Stimulated activated CD4-positive, alpha-beta T cell treated with anti-CD3 and anti-CD28 coated beads, Interleukin-1b, Interleukin-23, amount 100 ng/mL, for 48 hours (primary cell): ENCODE results near the gene RIPK3.

Experiments used
- DNase-seq: peaks from one replicate; pipeline ENCODE4 v3.0.0-alpha.2; 2020

The RIPK3 gene

DNA sequence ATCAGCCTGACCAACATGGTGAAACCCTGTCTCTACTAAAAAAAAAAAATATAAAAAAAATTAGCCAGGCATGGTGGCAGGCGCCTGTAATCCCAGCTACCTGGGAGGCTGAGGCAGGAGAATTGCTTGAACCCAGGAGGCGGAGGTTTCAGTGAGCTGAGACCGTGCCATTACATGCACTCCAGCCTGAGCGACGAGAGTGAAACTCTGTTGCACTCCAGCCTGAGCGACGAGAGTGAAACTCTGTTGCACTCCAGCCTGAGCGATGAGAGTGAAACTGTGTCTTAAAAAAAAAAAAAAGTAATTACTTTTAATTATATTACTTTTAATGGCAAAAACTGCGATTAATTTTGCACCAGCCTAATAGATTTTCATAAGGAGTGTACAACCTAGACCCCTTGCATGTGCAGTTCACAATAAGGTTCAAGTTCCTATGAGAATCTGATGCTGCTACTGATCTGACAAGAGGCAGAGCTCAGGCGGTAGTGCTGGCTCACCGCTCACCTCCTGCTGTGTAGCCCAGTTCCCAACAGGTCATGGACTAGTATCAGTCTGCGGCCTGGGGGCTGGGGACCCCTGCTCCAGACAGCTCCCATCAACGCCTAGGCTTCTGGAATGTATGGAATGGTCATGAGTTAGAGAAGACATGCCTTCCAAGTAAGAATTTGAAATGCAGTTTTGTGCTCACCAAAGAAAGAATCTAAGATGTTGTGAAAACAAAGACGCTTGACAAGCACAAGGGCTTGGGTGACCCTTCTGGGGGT is 18.4 kb downstream of the RIPK3 start:
- no peak for DNase-seq

DNA sequence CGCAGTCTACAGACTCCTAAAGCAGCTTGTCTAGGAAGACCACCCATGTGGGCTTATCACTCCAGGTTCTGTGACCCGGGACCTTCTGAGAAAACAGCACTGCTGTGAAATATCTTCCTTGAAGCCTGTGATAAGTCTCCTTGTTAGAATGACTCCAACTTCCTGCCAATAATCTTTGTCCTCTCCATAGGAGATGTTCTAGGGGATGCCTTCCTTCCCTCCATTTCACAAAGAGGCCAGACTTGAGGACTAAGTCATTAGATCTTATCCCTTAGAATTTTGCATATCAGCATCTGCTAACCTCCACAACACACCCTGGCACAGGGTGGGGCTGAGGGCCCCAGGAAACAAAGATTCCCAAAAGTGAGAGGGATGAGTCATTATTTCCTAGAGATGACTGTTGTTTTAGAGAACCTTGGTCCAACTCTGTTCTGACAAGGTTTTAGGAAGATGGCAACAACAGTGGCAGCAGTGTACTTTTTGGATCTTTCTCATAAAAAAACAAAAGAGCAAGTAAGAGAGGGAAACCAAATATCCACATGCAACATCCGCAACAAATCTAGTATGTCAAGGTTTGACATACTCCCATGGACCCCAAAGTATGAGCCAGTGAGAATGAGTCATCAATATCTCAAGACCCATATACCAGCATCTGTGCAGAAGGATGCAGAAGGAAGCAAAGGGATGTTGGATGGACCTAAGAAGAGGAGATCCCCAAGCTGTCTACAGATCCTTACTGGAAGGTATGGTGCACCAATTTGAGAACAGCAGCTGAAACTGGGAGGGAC is 22.5 kb downstream of the RIPK3 start:
- DNase-seq: no peak

DNA sequence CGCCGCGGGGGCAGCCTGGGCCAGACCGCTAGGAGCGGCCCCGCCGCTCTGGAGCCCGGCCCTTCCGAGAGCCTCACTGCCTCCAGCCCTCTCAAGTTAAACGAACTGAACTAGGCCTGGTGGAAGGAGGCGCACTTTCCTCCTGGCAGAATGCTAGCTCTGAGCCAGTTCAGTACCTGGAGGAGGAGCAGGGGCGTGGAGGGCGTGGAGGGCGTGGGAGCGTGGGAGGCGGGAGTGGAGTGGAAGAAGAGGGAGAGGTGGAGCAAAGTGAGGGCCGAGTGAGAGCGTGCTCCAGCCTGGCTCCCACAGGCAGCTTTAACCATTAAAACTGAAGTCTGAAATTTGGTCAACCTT is 23.2 kb downstream of the RIPK3 start:
- no peak for DNase-seq

DNA sequence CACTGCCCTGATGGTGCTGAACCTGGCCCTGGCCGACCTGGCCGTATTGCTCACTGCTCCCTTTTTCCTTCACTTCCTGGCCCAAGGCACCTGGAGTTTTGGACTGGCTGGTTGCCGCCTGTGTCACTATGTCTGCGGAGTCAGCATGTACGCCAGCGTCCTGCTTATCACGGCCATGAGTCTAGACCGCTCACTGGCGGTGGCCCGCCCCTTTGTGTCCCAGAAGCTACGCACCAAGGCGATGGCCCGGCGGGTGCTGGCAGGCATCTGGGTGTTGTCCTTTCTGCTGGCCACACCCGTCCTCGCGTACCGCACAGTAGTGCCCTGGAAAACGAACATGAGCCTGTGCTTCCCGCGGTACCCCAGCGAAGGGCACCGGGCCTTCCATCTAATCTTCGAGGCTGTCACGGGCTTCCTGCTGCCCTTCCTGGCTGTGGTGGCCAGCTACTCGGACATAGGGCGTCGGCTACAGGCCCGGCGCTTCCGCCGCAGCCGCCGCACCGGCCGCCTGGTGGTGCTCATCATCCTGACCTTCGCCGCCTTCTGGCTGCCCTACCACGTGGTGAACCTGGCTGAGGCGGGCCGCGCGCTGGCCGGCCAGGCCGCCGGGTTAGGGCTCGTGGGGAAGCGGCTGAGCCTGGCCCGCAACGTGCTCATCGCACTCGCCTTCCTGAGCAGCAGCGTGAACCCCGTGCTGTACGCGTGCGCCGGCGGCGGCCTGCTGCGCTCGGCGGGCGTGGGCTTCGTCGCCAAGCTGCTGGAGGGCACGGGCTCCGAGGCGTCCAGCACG is 23.8 kb downstream of the RIPK3 start:
- DNase-seq: no peak

DNA sequence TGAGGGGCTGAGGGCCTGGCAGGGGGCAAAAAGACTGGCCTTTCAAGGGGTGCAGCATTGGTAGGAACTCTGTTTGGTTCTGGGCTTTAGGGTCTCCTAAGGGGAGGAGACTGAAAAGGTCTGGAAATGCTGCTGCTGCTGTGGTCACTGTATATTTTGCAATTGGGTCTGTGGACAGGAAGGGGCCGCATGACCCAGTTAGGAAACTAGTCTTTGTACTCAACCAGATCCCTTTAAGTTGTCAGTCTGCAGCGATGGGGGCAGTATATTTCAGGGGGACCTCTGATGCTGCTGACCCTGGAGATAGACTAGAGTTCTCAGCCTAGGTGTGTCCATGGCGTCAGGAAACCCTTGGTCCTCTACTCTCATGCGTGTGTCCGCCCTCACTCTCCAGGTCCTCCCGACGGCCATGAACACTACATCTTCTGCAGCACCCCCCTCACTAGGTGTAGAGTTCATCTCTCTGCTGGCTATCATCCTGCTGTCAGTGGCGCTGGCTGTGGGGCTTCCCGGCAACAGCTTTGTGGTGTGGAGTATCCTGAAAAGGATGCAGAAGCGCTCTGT is 24.5 kb downstream of the RIPK3 start:
- no peak for DNase-seq

DNA sequence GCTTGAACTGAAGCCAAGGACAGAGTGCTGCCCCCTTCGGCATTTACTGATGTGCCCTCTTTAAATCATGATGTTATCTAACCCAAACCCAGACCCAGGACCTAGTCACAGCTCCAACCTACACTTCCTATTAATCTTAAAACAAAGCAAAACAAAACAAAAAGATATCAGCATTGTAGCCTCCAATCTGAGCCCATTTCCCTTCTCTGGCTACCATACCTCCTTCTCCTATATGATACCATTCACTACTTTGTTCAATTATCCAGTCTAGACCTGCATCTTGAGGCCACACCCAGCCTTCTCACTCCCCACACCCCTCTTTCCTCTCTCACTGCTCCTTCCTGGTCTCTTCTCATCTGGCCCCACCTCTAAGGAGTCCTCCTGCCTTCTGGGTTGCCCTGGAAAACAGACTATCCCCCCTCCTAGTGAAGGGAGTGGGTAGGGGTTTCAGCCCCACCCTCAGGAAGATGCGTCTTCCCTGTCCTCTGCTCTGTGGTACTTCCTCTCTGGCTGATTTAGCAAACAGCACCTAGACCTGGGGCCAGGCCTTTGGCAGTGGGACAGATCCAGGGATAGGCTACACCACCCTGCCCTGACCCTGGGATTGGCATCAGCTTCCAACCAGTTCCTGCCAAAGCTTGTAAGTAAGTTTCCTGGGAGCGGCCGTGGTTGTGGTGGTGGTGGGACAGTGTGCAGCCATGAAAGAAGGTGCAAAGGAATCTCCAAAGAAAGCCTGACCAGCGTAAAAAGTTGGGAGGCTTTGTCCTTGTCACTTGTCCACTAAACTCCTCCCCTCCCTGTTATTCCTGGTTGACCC is 25.2 kb downstream of the RIPK3 start:
- no peak for DNase-seq

DNA sequence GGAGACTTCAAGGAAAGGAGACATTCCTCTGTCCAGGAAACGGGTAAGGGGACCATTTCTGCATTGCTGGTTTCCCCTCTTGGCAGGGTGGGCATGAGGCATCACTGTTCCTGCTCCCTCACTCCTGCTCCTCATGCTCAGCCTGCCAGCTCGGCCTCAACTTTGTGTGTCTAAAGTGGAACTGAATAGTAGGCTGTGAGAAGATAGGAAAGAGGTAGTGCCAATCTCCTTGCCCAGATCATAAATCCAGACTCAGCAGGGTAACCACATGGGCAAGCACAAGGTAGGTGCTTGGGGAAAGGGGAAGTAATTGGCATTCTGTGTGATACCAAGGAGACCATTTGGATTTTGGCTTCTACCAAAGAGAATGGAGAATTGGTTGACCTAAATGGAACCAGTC is 25.9 kb downstream of the RIPK3 start:
- DNase-seq: no peak

DNA sequence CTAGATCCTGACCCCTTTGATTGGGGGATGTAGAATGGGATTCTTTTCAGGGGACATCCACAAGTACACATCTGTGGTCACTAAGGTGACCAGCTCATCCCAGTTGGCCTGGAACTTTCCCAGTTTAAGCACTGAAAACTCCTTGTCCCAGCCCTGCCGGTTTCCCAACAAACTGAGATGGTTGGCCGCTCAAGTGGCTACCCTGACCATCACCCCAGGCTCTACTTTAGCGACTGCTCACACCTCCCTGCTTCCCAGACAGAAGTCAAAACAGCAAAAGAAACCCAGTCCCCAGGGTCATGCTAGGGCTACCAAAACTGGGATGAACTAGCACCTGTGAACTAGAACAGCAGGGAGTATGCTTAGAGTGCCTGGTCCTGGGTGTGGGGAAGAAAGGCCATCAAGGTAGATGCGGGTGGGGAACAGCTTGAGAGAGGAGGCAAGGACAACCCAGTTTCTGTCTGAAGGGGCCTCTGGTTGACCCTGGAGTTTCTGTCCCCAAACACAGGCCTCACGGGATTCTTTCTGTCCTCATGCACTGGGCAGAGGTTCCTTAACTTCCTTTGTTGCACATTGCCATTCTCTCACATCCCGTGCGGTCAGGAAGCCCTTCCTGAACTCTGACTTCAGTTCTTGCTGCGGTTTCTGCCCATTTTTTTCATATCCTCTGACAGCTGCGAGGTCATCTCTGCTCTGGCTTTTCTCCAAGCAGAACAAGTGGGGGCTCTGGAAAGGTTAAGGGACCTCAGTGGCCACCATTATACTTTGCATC is 26.9 kb downstream of the RIPK3 start:
- DNase-seq: no peak

DNA sequence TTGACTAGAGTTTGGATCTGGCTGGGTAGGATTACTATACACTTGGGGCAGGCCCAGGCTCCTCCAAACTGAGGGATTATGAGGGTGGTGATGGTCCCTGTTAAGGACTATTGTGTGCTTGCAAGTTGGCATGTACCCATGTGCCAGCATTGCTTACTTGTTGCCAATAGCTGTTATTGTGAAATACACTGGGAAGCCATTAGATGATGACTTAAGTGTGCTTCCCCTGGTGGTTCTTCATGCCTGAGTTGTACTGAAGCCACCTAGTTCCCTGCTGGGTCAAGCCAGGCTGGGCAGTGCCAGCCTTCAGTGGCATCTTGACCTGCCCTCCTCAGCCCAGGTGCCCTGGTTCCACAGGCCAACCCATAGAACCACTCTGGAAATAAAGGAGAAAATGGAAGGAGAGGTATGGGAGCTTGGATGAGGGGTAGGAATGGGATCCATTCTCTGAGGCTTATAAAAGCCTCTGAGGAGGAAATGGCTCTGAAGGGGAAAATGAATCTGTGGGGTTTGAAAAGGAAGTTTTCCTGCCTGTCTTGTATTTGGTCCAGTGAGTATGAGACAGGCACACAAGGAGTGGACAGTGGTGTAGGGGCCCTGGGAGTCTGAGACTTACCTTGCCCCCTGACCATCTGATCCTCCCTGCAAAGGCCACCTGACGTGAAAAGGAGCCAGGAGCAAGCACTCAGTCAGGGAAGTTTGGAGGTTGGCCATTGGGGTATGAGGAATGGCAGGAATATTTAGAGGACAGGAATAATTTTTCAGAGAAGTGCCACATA is 27.8 kb downstream of the RIPK3 start:
- no peak for DNase-seq

DNA sequence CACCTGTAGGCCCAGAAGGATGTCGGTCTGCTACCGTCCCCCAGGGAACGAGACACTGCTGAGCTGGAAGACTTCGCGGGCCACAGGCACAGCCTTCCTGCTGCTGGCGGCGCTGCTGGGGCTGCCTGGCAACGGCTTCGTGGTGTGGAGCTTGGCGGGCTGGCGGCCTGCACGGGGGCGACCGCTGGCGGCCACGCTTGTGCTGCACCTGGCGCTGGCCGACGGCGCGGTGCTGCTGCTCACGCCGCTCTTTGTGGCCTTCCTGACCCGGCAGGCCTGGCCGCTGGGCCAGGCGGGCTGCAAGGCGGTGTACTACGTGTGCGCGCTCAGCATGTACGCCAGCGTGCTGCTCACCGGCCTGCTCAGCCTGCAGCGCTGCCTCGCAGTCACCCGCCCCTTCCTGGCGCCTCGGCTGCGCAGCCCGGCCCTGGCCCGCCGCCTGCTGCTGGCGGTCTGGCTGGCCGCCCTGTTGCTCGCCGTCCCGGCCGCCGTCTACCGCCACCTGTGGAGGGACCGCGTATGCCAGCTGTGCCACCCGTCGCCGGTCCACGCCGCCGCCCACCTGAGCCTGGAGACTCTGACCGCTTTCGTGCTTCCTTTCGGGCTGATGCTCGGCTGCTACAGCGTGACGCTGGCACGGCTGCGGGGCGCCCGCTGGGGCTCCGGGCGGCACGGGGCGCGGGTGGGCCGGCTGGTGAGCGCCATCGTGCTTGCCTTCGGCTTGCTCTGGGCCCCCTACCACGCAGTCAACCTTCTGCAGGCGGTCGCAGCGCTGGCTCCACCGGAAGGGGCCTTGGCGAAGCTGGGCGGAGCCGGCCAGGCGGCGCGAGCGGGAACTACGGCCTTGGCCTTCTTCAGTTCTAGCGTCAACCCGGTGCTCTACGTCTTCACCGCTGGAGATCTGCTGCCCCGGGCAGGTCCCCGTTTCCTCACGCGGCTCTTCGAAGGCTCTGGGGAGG is 28.9 kb downstream of the RIPK3 start, which contains the start of gene LTB4R:
Gene LTB4R (plus strand): TSS at position 857 of the 959 bp plus-strand sequence. CDS start 4,150 bp downstream, outside the sequence.
- DNase-seq: peak; percentile 59

DNA sequence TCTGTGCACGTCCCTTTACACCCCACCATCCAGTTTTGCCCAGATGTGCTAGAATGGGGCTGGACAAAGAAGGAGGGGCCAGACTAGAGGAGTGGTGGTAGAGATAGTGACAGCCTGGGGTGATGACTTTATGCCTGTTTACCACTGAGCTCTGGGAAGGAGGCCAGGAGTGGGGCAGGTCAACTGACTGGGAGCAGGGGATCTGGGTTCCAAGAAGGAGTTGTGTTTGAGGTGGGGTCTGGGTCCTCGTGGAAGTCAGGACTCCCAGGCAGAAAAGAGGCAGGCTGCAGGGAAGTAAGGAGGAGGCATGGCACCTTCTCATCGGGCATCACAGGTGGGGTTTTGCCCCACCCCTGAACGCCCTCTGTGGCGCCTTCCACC is 29.5 kb downstream of the RIPK3 start:
- DNase-seq: no peak

DNA sequence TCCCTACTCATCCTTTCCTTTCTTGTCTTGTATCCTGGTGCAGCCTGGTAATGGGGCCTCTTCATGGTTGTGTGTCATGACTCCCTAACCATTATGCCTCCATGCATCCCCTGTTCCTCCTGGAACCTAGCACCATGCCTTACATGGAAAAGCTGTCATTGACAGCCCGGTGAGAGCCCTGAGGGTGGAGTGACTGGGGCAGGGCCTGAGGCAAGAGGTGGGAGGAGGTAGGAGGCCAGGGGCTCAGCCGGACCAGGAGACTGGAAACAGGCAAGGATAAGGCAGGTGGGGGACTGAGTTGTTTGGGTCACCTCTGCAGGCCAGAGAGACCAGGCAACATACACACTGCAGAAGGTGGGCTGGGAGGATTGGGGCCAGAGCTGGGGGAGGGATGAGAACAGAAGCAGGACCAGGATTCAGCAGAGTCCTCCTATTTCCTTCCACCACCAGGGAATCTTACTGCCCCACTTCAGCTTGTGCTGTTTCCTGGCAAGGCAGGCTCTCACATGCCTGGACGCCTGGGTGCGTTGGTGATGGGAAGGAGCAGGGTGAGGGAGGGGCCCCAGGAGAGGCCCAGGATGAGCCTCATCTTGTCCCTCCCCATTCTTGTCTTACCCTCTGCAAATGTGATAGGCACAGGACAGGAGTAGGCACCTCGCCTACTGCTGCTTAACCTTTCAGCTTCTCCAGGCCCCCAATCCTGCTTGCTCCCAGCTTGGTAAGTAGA is 30.1 kb downstream of the RIPK3 start, which contains the start of gene LTB4R2:
Gene LTB4R2 (plus strand): TSS at position 603 of the 727 bp plus-strand sequence. CDS start 525 bp downstream, outside the sequence.
- no peak for DNase-seq

DNA sequence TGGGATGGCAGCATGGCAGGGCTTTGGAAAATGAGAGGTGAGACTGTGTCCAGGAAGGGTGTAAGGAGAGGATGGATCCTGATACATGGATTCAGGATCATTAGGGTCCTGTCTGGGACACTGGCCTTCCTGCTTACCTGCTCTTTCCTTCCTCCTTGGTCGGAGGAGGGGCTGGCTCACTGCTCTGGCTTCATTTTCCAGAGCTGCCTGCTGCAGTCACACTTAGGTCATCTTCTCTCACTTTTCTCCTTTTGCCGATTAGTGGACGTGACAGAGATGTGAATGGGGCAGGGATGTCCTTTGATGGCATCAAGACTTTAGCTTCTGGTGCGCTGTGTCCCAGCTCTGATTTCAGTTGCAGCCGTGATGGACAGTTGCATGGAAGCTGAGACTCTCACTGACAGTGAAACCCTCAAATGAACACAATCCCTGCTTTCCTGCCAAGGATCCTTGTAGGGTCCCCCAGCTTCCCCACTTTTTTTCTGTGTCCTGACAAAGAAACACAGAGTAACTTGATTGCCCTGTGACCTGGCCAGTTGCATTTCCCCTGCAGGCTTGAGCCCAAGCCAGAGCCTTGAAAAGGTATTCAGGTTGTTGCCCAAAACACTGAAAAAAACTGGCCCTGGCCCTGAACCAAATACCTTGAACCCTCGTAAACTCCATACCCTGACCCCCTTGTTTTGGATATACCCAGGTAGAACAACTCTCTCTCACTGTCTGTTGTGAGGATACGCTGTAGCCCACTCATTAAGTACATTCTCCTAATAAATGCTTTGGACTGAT is 31.3 kb downstream of the RIPK3 start:
- DNase-seq: no peak

DNA sequence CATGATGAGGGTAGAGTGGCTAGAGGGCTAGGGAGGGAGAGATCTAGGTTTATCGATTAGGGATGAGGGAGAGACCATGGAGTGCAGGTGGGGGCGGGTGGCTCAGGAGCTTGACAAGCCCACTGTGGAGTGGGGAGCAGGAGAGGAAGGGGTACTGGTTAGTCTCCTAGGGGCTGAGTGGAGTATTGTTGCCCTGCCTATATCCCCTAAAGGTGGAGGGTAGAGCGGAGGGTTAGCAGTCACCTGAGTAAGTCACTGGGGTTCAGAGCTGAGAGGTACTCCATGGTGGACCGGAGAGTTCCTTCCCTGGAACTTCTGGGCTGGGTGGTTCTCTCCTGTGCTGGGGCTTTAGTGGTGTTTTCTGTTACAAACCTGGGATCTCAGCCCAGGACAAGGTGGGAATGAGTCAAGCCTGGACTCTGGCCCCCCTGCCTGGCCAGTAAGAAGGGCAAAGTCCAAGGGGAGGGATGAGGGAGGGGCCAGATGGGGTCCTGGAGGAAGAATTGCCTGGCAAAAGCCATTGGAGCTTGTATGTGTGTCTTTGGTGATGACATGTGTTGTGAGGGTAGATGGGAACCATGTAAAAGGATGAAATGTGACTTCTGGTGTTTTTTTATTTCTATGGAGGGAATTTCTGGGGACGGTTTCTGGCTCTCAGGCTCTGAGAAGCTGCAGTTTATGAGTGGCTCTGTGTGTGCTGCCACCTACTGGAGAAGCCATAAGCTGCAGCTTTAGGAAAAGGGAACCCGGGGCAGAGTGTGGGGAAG is 32.0 kb downstream of the RIPK3 start, which contains the start of gene CIDEB:
Gene CIDEB (minus strand): TSS at position 403 of the 767 bp plus-strand sequence. CDS start 119 bp downstream, at position 284.
- peak; percentile 57 for DNase-seq

DNA sequence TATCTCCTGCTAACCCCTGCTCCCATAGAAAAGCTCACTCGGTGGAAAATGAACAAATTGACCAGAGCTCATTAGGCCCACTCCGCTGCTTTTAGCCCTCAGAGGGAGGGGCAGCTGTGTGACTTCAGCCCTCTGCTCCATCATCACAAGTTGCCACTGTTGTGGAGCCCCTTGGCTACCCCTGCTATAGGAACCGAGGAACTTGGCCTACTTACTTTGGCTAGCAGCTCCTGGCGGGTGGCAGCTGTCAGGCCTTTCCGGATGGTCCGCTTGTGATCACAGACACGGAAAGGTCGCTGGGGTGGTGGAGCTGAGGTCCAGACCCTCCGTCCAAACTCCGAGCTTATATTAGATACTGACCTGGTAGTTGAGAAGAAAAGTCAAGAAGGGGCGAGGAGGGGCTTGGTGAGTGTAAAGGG is 32.6 kb downstream of the RIPK3 start:
- no peak for DNase-seq

DNA sequence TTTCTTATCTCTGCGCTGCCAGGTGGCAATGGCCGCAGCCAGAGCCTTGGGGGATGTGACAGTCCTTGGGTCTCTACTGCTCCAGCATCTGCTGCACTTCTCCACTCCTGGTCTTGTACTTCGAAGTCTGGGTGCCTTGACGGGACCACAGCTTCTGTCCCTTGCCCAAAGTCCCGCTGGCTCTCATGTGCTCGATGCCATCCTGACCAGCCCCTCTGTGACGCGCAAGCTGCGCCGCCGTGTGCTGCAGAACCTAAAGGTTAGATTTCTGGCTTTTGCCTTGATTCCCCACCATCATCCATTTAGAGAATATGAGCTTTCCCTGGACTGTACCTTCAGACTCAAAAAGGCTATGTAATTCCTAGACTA is 35.8 kb downstream of the RIPK3 start:
- no peak for DNase-seq
